ENCODE results near the gene PPFIA4. TPM values are rescaled to one million over a fixed set of nuclear protein-coding genes. Genes with fewer than 3 reads are reported as not detected.
"Not testable (repeated sequence)": the region's sequence is repeated elsewhere in the genome, so short reads cannot be mapped to it uniquely, and the experiment has no call there.

Gene PPFIA4
- total RNA-seq, 1 experiment from 2014 or later, result 0.83 TPM

- intact Hi-C loops (cut with micrococcal nuclease; ENCODE audit: unreplicated experiment), result no loop called here
- Mint-ChIP-seq H3K36me3 (ENCODE audit: insufficient read depth, unreplicated experiment) (peaks cover 12% of the 10 kb centered on the region), H3K27ac (ENCODE audit: unreplicated experiment) (no peak overlapping the region), H3K27me3 (ENCODE audit: unreplicated experiment) (peaks cover 31% of the 10 kb centered on the region), H3K4me3 (ENCODE audit: low read depth, unreplicated experiment) (no peak overlapping the region), H3K9me3 (ENCODE audit: low read depth, unreplicated experiment) (no peaks in the 10 kb centered on the region), H3K4me1 (ENCODE audit: low read depth, unreplicated experiment) (peaks cover 24% of the 10 kb centered on the region)
- CTCF ChIA-PET, result no interaction called here
- no TSS peak for BruUV-seq (replicated peaks)
- no peak for TF ChIP-seq CTCF (IDR thresholded peaks at IDR 0.05; ENCODE audit: unreplicated experiment)
- no peak for DNase-seq
Observed at GRCh38 chr1:203001986-203002385, 24.3 kb upstream of the PPFIA4 start.

- no TSS peak for BruUV-seq (replicated peaks)
- TF ChIP-seq CTCF (IDR thresholded peaks at IDR 0.05; ENCODE audit: unreplicated experiment), result no peak
- Mint-ChIP-seq H3K36me3 (ENCODE audit: insufficient read depth, unreplicated experiment) (peaks cover 21% of the 10 kb centered on the region), H3K4me3 (ENCODE audit: low read depth, unreplicated experiment) (no peak overlapping the region), H3K27ac (ENCODE audit: unreplicated experiment) (no peak overlapping the region), H3K9me3 (ENCODE audit: low read depth, unreplicated experiment) (no peaks in the 10 kb centered on the region), H3K27me3 (ENCODE audit: unreplicated experiment) (peaks cover 21% of the 10 kb centered on the region), H3K4me1 (ENCODE audit: low read depth, unreplicated experiment) (peaks cover 24% of the 10 kb centered on the region)
- CTCF ChIA-PET, result no interaction called here
- DNase-seq, result no peak
- intact Hi-C loops (cut with micrococcal nuclease; ENCODE audit: unreplicated experiment), result no loop called here
Observed at GRCh38 chr1:203002951-203003350, 23.3 kb upstream of the PPFIA4 start.

- DNase-seq; H3K9me3 Mint-ChIP-seq (ENCODE audit: low read depth, unreplicated experiment); BruUV-seq (replicated peaks); intact Hi-C loops (cut with micrococcal nuclease; ENCODE audit: unreplicated experiment); CTCF ChIA-PET: not testable (repeated sequence)
- H3K27me3 Mint-ChIP-seq (ENCODE audit: unreplicated experiment), result peaks cover 11% of the 10 kb centered on the region
- peak overlapping the region; percentile 99 for H3K27ac Mint-ChIP-seq (ENCODE audit: unreplicated experiment)
- H3K4me1 Mint-ChIP-seq (ENCODE audit: low read depth, unreplicated experiment), result peaks cover 26% of the 10 kb centered on the region
- H3K4me3 Mint-ChIP-seq (ENCODE audit: low read depth, unreplicated experiment), result peak overlapping the region; percentile 91
- H3K36me3 Mint-ChIP-seq (ENCODE audit: insufficient read depth, unreplicated experiment), result peaks cover 44% of the 10 kb centered on the region
Observed at GRCh38 chr1:203005395-203006142, 20.7 kb upstream of the PPFIA4 start.

- peak; percentile 98 for DNase-seq
- peaks cover 47% of the 10 kb centered on the region for H3K36me3 Mint-ChIP-seq (ENCODE audit: insufficient read depth, unreplicated experiment)
- peak within 1 kb of the TSS; percentile 91 for H3K4me3 Mint-ChIP-seq (ENCODE audit: low read depth, unreplicated experiment)
- CTCF ChIA-PET, result interaction anchor here (0.5 to 0.8 kb wide), 11 partner anchors 10 to 1803 kb away, joined by 3 to 9 read pairs (median 3); no protein-coding TSS in a partner anchor
- no peak for TF ChIP-seq CTCF (IDR thresholded peaks at IDR 0.05; ENCODE audit: unreplicated experiment)
- H3K27me3 Mint-ChIP-seq (ENCODE audit: unreplicated experiment), result peaks cover 3% of the 10 kb centered on the region
- BruUV-seq (replicated peaks), result TSS peak; percentile 100
- no peaks in the 10 kb centered on the region for H3K9me3 Mint-ChIP-seq (ENCODE audit: low read depth, unreplicated experiment)
- intact Hi-C loops (cut with micrococcal nuclease; ENCODE audit: unreplicated experiment), result no loop called here
- peak within 1 kb of the TSS; percentile 99 for H3K27ac Mint-ChIP-seq (ENCODE audit: unreplicated experiment)
- H3K4me1 Mint-ChIP-seq (ENCODE audit: low read depth, unreplicated experiment), result peaks cover 26% of the 10 kb centered on the region
Observed at GRCh38 chr1:203006948-203007871, 19.1 kb upstream of the PPFIA4 start, which contains the start of gene TMEM183A. TSS of gene TMEM183A (plus strand) at chr1:203007374. CDS start at chr1:203007466, 92 bp downstream.
